Measurements from ENCODE around the gene TLN1.

Gene TLN1

DNA sequence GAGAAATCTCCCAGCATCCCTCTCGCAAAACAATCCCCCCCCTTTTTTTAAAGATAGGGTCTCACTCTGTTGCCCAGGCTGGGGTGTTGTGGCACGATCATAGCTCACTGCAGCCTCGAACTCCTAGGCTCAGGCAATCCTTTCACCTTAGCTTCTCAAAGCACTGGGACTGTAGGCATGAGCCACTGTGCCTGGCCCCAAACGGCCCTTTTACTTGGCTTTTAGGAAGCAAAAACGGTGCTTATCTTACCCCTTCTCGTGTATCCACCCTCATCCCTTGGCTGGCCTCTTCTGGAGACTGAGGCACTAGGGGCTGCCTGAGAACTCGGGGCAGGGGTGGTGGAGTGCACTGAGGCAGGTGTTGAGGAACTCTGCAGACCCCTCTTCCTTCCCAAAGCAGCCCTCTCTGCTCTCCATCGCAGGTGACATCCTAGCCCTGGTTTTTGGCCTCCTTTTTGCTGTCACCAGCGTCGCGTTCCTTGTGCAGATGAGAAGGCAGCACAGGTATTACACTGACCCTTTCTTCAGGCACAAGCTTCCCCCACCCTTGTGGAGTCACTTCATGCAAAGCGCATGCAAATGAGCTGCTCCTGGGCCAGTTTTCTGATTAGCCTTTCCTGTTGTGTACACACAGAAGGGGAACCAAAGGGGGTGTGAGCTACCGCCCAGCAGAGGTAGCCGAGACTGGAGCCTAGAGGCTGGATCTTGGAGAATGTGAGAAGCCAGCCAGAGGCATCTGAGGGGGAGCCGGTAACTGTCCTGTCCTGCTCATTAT is 51.5 kb downstream of the TLN1 start:
- DNase-seq, result no peak
- Histone ChIP-seq H3K9me3 (replicated peaks; ENCODE audit: insufficient read depth, low read length) (no peaks in the 10 kb centered on the region), H3K79me2 (ENCODE audit: low read length) (no peaks in the 10 kb centered on the region), H2AFZ (ENCODE audit: low read length) (no peak overlapping the region), H3K4me3 (ENCODE audit: low read length) (no peak overlapping the region), H3K4me1 (ENCODE audit: low read length) (no peaks in the 10 kb centered on the region), H3K9me2 (replicated peaks; ENCODE audit: insufficient read depth, low read length) (no peaks in the 10 kb centered on the region), H3F3A (ENCODE audit: insufficient read depth, low read length) (no peaks in the 10 kb centered on the region), H3K36me3 (replicated peaks; ENCODE audit: insufficient read depth, low read length) (no peaks in the 10 kb centered on the region), H3K27me3 (replicated peaks; ENCODE audit: insufficient read depth, low read length) (0 out of 2 replicates have a peak, but pooled peaks cover 5% of the 10 kb centered on the region), H4K20me1 (ENCODE audit: insufficient read depth, low read length) (no peaks in the 10 kb centered on the region), H3K4me2 (ENCODE audit: low read depth, low read length) (no peak overlapping the region), H3K27ac (ENCODE audit: low read length) (no peak overlapping the region), H3K9ac (ENCODE audit: low read length) (no peak overlapping the region)
- TF ChIP-seq EZH2 (optimal IDR thresholded peaks at IDR 0.05; ENCODE audit: low read depth, low read length) (no peak), EZH2phosphoT487 (IDR thresholded peaks at IDR 0.05; ENCODE audit: low read length) (no peak)
- TF ChIP-seq, protein P1, sequence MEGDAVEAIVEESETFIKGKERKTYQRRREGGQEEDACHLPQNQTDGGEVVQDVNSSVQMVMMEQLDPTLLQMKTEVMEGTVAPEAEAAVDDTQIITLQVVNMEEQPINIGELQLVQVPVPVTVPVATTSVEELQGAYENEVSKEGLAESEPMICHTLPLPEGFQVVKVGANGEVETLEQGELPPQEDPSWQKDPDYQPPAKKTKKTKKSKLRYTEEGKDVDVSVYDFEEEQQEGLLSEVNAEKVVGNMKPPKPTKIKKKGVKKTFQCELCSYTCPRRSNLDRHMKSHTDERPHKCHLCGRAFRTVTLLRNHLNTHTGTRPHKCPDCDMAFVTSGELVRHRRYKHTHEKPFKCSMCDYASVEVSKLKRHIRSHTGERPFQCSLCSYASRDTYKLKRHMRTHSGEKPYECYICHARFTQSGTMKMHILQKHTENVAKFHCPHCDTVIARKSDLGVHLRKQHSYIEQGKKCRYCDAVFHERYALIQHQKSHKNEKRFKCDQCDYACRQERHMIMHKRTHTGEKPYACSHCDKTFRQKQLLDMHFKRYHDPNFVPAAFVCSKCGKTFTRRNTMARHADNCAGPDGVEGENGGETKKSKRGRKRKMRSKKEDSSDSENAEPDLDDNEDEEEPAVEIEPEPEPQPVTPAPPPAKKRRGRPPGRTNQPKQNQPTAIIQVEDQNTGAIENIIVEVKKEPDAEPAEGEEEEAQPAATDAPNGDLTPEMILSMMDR (IDR thresholded peaks at IDR 0.05; ENCODE audit: low read length), result no peak

DNA sequence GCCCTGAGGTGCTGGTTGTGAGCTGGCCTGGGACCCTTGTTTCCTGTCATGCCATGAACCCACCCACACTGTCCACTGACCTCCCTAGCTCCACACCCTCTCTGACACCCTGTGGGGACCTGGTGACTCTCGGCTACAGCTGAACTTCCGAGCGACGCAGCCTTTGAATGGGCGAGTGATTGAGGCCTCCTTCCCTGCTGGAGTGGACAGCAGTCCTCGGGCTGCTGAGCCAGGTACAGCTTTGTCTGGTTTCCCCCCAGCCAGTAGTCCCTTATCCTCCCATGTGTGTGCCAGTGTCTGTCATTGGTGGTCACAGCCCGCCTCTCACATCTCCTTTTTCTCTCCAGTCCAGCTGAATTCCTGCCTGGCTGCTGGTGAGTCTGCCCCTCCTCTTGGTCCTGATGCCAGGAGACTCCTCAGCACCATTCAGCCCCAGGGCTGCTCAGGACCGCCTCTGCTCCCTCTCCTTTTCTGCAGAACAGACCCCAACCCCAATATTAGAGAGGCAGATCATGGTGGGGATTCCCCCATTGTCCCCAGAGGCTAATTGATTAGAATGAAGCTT is 52.1 kb downstream of the TLN1 start:
- no peaks in the 10 kb centered on the region for H3K9me2 ChIP-seq (replicated peaks; ENCODE audit: insufficient read depth, low read length)
- no peaks in the 10 kb centered on the region for H3K36me3 ChIP-seq (replicated peaks; ENCODE audit: insufficient read depth, low read length)
- DNase-seq, result no peak
- H3K79me2 ChIP-seq (ENCODE audit: low read length), result no peaks in the 10 kb centered on the region
- H2AFZ ChIP-seq (ENCODE audit: low read length), result no peak overlapping the region
- TF ChIP-seq, protein P1 (IDR thresholded peaks at IDR 0.05; ENCODE audit: low read length), result no peak
- TF ChIP-seq EZH2 (optimal IDR thresholded peaks at IDR 0.05; ENCODE audit: low read depth, low read length) (no peak), EZH2phosphoT487 (IDR thresholded peaks at IDR 0.05; ENCODE audit: low read length) (no peak)
- no peak overlapping the region for H3K9ac ChIP-seq (ENCODE audit: low read length)
- H4K20me1 ChIP-seq (ENCODE audit: insufficient read depth, low read length), result no peaks in the 10 kb centered on the region
- H3K4me3 ChIP-seq (ENCODE audit: low read length), result no peak overlapping the region
- H3F3A ChIP-seq (ENCODE audit: insufficient read depth, low read length), result no peaks in the 10 kb centered on the region
- H3K27me3 ChIP-seq (replicated peaks; ENCODE audit: insufficient read depth, low read length), result 0 out of 2 replicates have a peak, but pooled peaks cover 9% of the 10 kb centered on the region
- no peaks in the 10 kb centered on the region for H3K4me1 ChIP-seq (ENCODE audit: low read length)
- H3K27ac ChIP-seq (ENCODE audit: low read length), result no peak overlapping the region
- H3K9me3 ChIP-seq (replicated peaks; ENCODE audit: insufficient read depth, low read length), result no peaks in the 10 kb centered on the region
- no peak overlapping the region for H3K4me2 ChIP-seq (ENCODE audit: low read depth, low read length)

GRCh38 chr9:35679091-35679490 is 52.9 kb downstream of the TLN1 start:
- no peak for DNase-seq
- Histone ChIP-seq H3K4me3 (ENCODE audit: low read length) (no peak overlapping the region), H3K9me3 (replicated peaks; ENCODE audit: insufficient read depth, low read length) (no peaks in the 10 kb centered on the region), H3K79me2 (ENCODE audit: low read length) (no peaks in the 10 kb centered on the region), H3K27me3 (replicated peaks; ENCODE audit: insufficient read depth, low read length) (peaks cover 15% of the 10 kb centered on the region; the same call in 1 of the 2 replicates), H3K4me2 (ENCODE audit: low read depth, low read length) (no peak overlapping the region), H3K27ac (ENCODE audit: low read length) (no peak overlapping the region), H3K9ac (ENCODE audit: low read length) (no peak overlapping the region), H3K9me2 (replicated peaks; ENCODE audit: insufficient read depth, low read length) (no peaks in the 10 kb centered on the region), H2AFZ (ENCODE audit: low read length) (no peak overlapping the region), H3K36me3 (replicated peaks; ENCODE audit: insufficient read depth, low read length) (no peaks in the 10 kb centered on the region), H3F3A (ENCODE audit: insufficient read depth, low read length) (no peaks in the 10 kb centered on the region), H3K4me1 (ENCODE audit: low read length) (no peaks in the 10 kb centered on the region), H4K20me1 (ENCODE audit: insufficient read depth, low read length) (no peaks in the 10 kb centered on the region)
- TF ChIP-seq, protein P1 (IDR thresholded peaks at IDR 0.05; ENCODE audit: low read length), result no peak
- TF ChIP-seq EZH2 (optimal IDR thresholded peaks at IDR 0.05; ENCODE audit: low read depth, low read length), result no peak
- TF ChIP-seq EZH2phosphoT487 (IDR thresholded peaks at IDR 0.05; ENCODE audit: low read length), result no peak

Data from MM.1S (cell line).